ENCODE data around the gene ABCB7. TPM values are rescaled to one million over a fixed set of nuclear protein-coding genes. Genes with fewer than 3 reads are reported as not detected.
A peak's percentile ranks its signal among the peaks of the same experiment; 100 is the strongest.

The ABCB7 gene
- total RNA-seq, 1 donor from 2014 or later: 25.4 TPM

DNA sequence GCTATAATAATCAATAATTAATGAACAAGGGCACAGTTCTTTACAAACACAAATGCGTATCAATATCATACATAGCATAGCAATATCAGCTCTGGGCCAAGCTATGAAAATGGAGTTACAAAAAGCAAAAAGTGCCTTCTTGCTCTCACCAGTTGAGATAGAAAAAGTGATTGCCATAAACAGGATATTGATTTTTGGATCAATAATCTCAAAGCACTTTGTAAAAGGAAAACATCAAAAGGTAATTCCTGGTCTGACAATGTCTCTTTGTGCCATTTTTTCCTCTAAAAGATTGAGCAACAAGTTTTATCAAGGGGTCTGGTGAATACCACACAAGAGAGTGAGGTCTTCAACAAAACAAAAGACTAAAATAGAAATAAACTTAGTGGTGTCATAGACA lies 42.4 kb downstream of the ABCB7 start:
- H3K4me1 ChIP-seq: no peaks in the 10 kb centered on the region
- no peaks in the 10 kb centered on the region for H3K9me3 ChIP-seq
- H3K27ac ChIP-seq: no peak overlapping the region
- ATAC-seq (no peak), DNase-seq (no peak)
- H3K36me3 ChIP-seq: no peaks in the 10 kb centered on the region
- TF ChIP-seq, protein P1, sequence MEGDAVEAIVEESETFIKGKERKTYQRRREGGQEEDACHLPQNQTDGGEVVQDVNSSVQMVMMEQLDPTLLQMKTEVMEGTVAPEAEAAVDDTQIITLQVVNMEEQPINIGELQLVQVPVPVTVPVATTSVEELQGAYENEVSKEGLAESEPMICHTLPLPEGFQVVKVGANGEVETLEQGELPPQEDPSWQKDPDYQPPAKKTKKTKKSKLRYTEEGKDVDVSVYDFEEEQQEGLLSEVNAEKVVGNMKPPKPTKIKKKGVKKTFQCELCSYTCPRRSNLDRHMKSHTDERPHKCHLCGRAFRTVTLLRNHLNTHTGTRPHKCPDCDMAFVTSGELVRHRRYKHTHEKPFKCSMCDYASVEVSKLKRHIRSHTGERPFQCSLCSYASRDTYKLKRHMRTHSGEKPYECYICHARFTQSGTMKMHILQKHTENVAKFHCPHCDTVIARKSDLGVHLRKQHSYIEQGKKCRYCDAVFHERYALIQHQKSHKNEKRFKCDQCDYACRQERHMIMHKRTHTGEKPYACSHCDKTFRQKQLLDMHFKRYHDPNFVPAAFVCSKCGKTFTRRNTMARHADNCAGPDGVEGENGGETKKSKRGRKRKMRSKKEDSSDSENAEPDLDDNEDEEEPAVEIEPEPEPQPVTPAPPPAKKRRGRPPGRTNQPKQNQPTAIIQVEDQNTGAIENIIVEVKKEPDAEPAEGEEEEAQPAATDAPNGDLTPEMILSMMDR (IDR thresholded peaks at IDR 0.05): no peak
- intact Hi-C loops (cut with DNase I): no loop called here
- no peaks in the 10 kb centered on the region for H3K27me3 ChIP-seq
- no peak overlapping the region for H3K4me3 ChIP-seq

DNA sequence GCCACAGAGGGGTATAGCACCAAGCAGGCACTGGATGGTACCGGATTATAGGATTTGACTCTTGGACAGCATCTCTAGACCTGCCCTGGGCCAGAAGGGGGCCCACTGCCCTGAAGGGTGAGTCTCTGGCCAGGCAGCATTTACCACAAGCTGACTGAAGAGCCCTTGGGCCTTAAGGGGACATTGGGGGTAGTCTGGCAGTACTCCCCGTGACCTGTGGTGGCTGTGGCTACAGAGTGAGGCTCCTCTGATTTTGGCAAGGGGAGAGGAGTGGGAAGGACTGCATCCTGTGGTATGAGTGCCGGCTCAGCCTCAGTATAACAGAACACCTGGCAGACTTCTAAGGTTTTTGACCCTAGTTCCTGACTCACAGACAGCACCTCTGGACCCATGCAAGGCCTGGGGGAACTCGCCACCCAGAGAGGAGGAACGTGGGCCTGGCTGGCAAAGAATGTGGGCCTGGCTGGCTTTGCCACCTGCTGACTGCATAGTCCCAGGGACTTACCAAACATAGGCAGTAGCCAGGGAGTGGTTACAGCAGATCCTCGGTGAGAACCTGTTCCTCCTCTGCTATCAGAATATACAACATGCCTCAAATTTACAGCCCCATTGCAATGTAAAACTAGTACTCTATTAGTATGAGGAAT lies 48.1 kb downstream of the ABCB7 start:
- Histone ChIP-seq H3K9me3 (no peaks in the 10 kb centered on the region), H3K27me3 (no peaks in the 10 kb centered on the region), H3K4me3 (no peak overlapping the region), H3K4me1 (no peaks in the 10 kb centered on the region), H3K27ac (no peak overlapping the region), H3K36me3 (no peaks in the 10 kb centered on the region)
- DNase-seq (no peak), ATAC-seq (no peak)
- TF ChIP-seq, protein P1 (IDR thresholded peaks at IDR 0.05): no peak
- intact Hi-C loops (cut with DNase I): no loop called here

DNA sequence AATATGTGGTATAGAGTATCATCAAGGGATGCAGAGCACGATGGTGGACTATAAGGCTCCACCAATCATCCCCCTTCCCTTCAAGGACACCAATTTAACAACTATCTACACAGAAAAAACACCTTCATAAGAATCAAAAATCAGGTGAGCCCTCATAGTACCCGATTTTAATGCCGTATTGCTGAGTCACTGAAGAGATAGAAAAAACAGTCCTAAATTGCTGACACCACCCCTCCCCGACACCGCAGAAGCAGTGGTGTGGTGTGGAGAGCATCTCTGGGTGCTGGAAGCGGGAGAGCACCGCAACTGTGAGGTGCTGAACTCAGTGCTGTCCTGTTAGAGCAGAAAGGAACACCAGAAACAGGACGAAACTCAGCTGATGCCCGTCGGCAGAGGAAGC lies 49.3 kb downstream of the ABCB7 start:
- DNase-seq: no peak

DNA sequence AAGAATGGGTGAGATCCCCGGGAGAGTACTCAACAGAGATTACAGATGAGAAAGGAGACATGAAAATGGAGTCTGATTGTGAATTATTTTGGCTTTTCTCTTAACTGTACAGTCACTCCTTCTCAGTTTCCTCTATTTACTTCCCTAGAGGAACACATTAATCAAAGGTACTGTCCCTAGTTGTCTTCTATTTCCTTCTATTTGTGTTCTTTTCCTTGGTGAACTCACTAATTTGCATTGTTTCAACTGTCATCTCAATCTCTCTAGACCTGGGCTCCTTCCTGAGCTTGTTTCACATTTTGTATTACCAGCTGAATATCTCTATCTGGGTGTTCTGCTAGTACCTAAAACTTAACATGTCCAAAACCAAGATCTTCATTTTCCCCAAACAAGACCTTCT lies 59.8 kb downstream of the ABCB7 start:
- TF ChIP-seq, protein P1 (IDR thresholded peaks at IDR 0.05): no peak
- H3K27me3 ChIP-seq: no peaks in the 10 kb centered on the region
- H3K36me3 ChIP-seq: no peaks in the 10 kb centered on the region
- H3K27ac ChIP-seq: no peak overlapping the region
- no peak for DNase-seq
- H3K9me3 ChIP-seq: no peaks in the 10 kb centered on the region
- intact Hi-C loops (cut with DNase I): no loop called here
- no peak overlapping the region for H3K4me3 ChIP-seq
- H3K4me1 ChIP-seq: no peaks in the 10 kb centered on the region
- no peak for ATAC-seq

More for the DNA sequence above, 49.3 kb downstream of the ABCB7 start:
- Histone ChIP-seq H3K27me3 (no peaks in the 10 kb centered on the region), H3K4me1 (no peaks in the 10 kb centered on the region), H3K36me3 (no peaks in the 10 kb centered on the region), H3K9me3 (no peaks in the 10 kb centered on the region), H3K4me3 (no peak overlapping the region), H3K27ac (no peak overlapping the region)
- intact Hi-C loops (cut with DNase I): no loop called here
- TF ChIP-seq, protein P1 (IDR thresholded peaks at IDR 0.05): no peak
- no peak for ATAC-seq

GRCh38 chrX:75086731-75087195 lies 69.3 kb downstream of the ABCB7 start:
- ATAC-seq (peak; percentile 32), DNase-seq (no peak)
- Histone ChIP-seq H3K4me1 (no peaks in the 10 kb centered on the region), H3K27ac (no peak overlapping the region), H3K27me3 (no peaks in the 10 kb centered on the region), H3K9me3 (no peaks in the 10 kb centered on the region), H3K4me3 (no peak overlapping the region), H3K36me3 (no peaks in the 10 kb centered on the region)
- TF ChIP-seq, protein P1 (IDR thresholded peaks at IDR 0.05): no peak
- intact Hi-C loops (cut with DNase I): no loop called here

DNA sequence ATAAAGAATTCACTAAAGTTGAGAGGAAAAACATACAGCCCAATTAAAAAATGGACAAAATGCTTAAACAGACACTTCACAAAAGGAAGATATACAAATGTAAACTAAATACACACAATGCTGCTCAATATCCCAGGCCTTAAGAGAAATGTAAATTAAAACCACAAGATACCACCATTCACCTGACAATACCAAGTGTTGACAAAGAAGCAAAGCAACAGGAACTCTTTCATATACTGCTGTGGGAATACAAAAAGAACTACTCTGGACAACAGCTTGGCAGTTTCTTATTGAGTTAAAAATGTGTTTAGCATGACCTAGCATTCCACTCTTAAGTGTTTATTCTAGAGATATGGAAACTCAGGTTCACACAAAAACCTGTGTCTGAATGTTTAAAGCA lies 71.3 kb downstream of the ABCB7 start:
- no peak overlapping the region for H3K27ac ChIP-seq
- H3K36me3 ChIP-seq: no peaks in the 10 kb centered on the region
- H3K27me3 ChIP-seq: no peaks in the 10 kb centered on the region
- no peaks in the 10 kb centered on the region for H3K4me1 ChIP-seq
- no peaks in the 10 kb centered on the region for H3K9me3 ChIP-seq
- no peak overlapping the region for H3K4me3 ChIP-seq
- intact Hi-C loops (cut with DNase I): no loop called here
- TF ChIP-seq, protein P1 (IDR thresholded peaks at IDR 0.05): no peak
- DNase-seq: no peak
- ATAC-seq: no peak

Measured in upper lobe of right lung (tissue), 1 donor.